GM19468 (cell line): ENCODE measurements around the gene BICC1.

Source experiments
- ATAC-seq: cut with Tn5 transposase; IDR thresholded peaks from one replicate; pipeline ENCODE4 v1.9.1; 2021; ENCODE audit warnings: mild to moderate bottlenecking, moderate library complexity, moderate number of reproducible peaks; ENCODE audit not compliant: unreplicated experiment; ENCODE audit errors: extremely low read depth

The BICC1 gene

GRCh38 chr10:58515291-58515941 lies 2.7 kb downstream of the BICC1 start:
- ATAC-seq: no peak

- ATAC-seq: no peak
Measured at GRCh38 chr10:58516119-58516518, 3.4 kb downstream of the BICC1 start.

GRCh38 chr10:58516671-58517070 lies 4.0 kb downstream of the BICC1 start:
- ATAC-seq: no peak

GRCh38 chr10:58517081-58517480 lies 4.4 kb downstream of the BICC1 start:
- ATAC-seq: no peak

GRCh38 chr10:58517491-58518355 lies 5.1 kb downstream of the BICC1 start:
- ATAC-seq: no peak

- no peak for ATAC-seq
Measured at GRCh38 chr10:58518775-58519174, 6.1 kb downstream of the BICC1 start.

GRCh38 chr10:58529077-58529728 lies 16.5 kb downstream of the BICC1 start:
- ATAC-seq: no peak

GRCh38 chr10:58531084-58531695 lies 18.5 kb downstream of the BICC1 start:
- peak; percentile 81 for ATAC-seq

GRCh38 chr10:58535311-58535710 lies 22.6 kb downstream of the BICC1 start:
- ATAC-seq: no peak

- ATAC-seq: no peak
Measured at GRCh38 chr10:58543141-58543540, 30.5 kb downstream of the BICC1 start.

GRCh38 chr10:58544135-58544534 lies 31.5 kb downstream of the BICC1 start:
- ATAC-seq: no peak

- ATAC-seq: no peak
Measured at GRCh38 chr10:58545427-58545826, 32.8 kb downstream of the BICC1 start.

GRCh38 chr10:58546137-58546536 lies 33.5 kb downstream of the BICC1 start:
- ATAC-seq: no peak

GRCh38 chr10:58546722-58547445 lies 34.2 kb downstream of the BICC1 start:
- ATAC-seq: no peak

GRCh38 chr10:58547963-58548362 lies 35.3 kb downstream of the BICC1 start:
- no peak for ATAC-seq

GRCh38 chr10:58554316-58554715 lies 41.6 kb downstream of the BICC1 start:
- no peak for ATAC-seq

GRCh38 chr10:58555170-58555929 lies 42.7 kb downstream of the BICC1 start:
- ATAC-seq: no peak

GRCh38 chr10:58555930-58556311 lies 43.2 kb downstream of the BICC1 start:
- no peak for ATAC-seq

- ATAC-seq: no peak
Measured at GRCh38 chr10:58556516-58557165, 44.0 kb downstream of the BICC1 start.
